ENCODE results near the gene OPRL1.

OPRL1 gene

GRCh38 chr20:64080013-64080812 lies at the start of gene OPRL1:
TSS of gene OPRL1 (plus strand) at chr20:64080082. CDS start at chr20:64092721, 12,639 bp downstream.
- no peak for DNase-seq (ENCODE audit: low read depth in 2 of 2)

GRCh38 chr20:64030371-64031134 lies 49.3 kb upstream of the OPRL1 start:
- no peak for DNase-seq (ENCODE audit: low read depth in 2 of 2)

- no peak for DNase-seq (ENCODE audit: low read depth in 2 of 2)
Measured at GRCh38 chr20:64031822-64032314, 48.0 kb upstream of the OPRL1 start.

- no peak for DNase-seq (ENCODE audit: low read depth in 2 of 2)
Measured at GRCh38 chr20:64032706-64033624, 46.9 kb upstream of the OPRL1 start.

GRCh38 chr20:64033981-64034493 lies 45.8 kb upstream of the OPRL1 start:
- no peak for DNase-seq (ENCODE audit: low read depth in 2 of 2)

- DNase-seq (ENCODE audit: low read depth in 2 of 2), result no peak
Measured at GRCh38 chr20:64035066-64035932, 44.6 kb upstream of the OPRL1 start.

GRCh38 chr20:64035933-64036345 lies 43.9 kb upstream of the OPRL1 start, which contains the start of gene C20orf204:
TSS of gene C20orf204 (plus strand) at chr20:64036182. CDS start at chr20:64036324, 142 bp downstream.
- DNase-seq (ENCODE audit: low read depth in 2 of 2), result no peak

GRCh38 chr20:64036346-64037198 lies 43.3 kb upstream of the OPRL1 start:
- no peak for DNase-seq (ENCODE audit: low read depth in 2 of 2)

GRCh38 chr20:64037199-64037497 lies 42.7 kb upstream of the OPRL1 start:
- DNase-seq (ENCODE audit: low read depth in 2 of 2), result no peak

- DNase-seq (ENCODE audit: low read depth in 2 of 2), result no peak
Measured at GRCh38 chr20:64037498-64038213, 42.2 kb upstream of the OPRL1 start.

- DNase-seq (ENCODE audit: low read depth in 2 of 2), result no peak
Measured at GRCh38 chr20:64038224-64038564, 41.7 kb upstream of the OPRL1 start.

- peak; percentile 54 to 71 for DNase-seq (ENCODE audit: low read depth in 2 of 2)
Measured at GRCh38 chr20:64038565-64039292, 41.2 kb upstream of the OPRL1 start.

GRCh38 chr20:64039293-64040160 lies 40.4 kb upstream of the OPRL1 start:
- DNase-seq (ENCODE audit: low read depth in 2 of 2), result no peak

GRCh38 chr20:64040231-64041039 lies 39.4 kb upstream of the OPRL1 start:
- no peak for DNase-seq (ENCODE audit: low read depth in 2 of 2)

GRCh38 chr20:64041040-64041780 lies 38.7 kb upstream of the OPRL1 start:
- DNase-seq (ENCODE audit: low read depth in 2 of 2), result no peak

- DNase-seq (ENCODE audit: low read depth in 2 of 2), result no peak
Measured at GRCh38 chr20:64041781-64042053, 38.2 kb upstream of the OPRL1 start.

Measured in stimulated activated CD4-positive, alpha-beta T cell treated with anti-CD3 and anti-CD28 coated beads, Interleukin-15, amount 100 ng/mL, for 48 hours (primary cell).